NCI-H510A (cell line): ENCODE data around the gene PARVG.

Source experiments
- DNase-seq: peaks from one replicate; lab custom pipeline; 2025; lab: John Stamatoyannopoulos, UW

The PARVG gene

DNA sequence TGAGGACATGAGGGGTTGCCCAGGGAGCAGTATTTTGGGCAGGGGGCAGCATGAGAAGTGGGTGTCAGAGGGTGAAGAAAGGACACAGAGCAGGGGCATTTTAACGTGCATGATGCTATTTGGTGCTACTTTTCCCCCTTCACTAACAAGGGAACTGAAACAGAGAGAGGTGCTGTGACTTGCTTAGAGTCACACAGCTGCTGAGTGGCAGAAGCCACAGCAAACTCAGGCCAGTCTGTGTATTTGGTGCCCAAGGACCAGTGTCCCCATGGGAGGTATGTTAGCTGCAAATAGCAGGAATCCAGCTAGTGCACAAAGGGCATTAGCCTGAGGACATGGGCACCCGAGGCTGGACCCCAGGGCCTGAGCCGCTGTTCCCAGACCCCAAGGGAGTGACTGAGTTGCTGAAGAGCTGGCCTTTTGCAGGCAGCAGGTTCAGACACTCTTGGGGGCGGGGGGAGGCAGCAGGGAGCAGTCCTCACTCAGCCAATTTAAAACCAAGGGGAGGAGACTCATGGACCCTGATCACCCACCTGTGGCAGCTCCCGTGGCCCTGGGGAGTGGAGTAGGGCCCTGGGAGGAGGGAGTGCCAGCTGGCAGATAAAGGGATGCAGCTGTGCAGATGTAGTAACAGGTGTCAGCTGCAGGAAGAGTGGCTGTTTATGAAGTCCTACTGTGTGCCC lies 14.6 kb downstream of the PARVG start:
- DNase-seq = no peak

DNA sequence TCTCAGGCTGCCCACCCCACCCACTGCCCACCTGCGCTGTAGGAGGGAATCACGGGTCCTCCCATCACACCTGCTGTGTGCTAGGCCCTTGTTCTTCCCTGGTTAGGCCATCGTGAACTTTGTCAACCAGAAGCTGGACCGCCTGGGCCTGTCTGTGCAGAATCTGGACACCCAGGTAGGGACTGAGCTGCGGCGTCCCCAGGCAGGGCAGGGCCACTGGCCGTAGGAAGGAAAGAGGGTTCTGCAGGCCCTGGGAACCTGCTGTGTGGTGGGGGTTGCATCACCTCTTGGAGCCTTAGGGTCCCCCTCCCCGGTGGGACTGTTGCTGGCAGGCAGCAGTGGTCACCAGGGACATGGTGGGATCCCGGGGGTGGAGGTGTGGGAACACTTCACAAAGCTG lies 15.5 kb downstream of the PARVG start:
- DNase-seq = no peak

- no peak for DNase-seq
These were observed 16.0 kb downstream of the PARVG start for GRCh38 chr22:44196731-44197131.

- DNase-seq = no peak
These were observed 16.5 kb downstream of the PARVG start for GRCh38 chr22:44197271-44197670.

GRCh38 chr22:44199164-44199563 lies 18.4 kb downstream of the PARVG start:
- DNase-seq = no peak

DNA sequence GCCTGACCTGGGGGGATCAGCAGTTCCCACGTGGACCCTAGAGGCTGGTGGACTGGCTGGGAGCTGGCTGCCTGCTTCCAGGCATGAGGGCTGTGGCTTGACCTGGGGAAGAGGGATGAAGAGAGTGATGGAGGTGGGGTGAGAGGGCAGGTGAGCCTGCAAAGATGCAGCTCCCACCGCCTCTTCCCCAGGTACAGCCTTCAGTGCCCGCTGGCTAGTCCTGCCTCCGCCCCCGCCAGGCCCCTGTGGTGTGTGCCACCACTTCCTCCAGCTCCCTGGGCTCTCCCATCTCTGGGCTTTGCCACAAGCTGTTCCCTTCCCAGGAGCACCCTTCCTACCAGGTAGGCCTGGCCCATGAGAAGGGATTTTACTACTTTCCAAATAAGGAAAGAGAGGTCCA lies 19.1 kb downstream of the PARVG start:
- DNase-seq = no peak

DNA sequence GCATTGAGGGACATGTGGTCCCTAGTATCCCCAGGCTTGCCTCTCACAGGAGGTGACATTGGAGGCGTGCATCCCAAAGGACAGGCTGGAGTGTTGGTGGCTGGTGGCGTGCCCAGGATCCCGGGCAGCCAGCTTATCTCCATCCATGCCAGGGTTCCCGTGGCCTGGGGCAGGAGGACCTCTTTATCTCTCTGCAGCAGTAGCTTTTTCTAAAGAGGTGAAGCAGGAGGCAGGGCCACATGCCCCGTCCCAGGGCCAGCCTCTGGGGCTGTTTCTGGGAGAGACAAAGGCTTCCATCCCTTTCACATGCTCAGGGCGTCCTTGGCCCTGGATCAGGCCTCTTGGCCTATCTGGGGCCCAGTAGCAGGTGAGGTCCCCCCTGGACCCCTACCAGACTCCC lies 19.7 kb downstream of the PARVG start:
- no peak for DNase-seq

DNA sequence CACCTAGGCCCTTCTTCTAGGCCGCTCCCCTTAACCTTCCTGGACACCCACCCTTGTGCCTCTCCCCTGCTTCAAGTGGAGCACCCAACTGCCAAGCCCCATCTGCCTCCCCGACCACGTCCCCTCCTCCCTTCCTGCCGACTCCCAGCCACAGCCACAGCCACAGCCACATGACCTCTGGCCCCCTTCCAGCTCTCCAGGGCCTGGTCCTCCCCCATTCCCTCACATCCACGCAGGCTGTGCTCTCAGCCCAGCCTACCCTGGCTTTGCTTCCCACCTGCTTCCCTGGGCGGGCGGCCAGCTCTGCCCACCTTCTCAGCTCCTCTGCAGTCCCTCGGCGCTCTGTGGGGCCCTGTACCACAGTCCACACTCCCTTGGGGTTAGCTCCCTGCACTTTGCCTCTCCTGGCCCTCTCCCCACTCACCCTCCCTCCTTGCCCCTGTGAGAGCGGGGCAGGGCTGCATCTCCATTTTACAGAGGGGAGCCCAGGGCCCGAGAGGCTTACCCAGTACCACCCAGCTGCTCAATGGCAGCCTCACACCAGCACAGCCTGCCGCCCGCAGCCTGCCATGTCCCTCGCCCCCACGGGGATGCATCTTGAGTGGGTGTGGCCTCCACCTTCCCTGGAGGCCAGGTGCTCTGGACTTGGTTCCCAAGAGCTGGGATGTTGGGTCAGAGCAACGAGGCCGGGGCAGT lies 20.3 kb downstream of the PARVG start:
- no peak for DNase-seq

DNA sequence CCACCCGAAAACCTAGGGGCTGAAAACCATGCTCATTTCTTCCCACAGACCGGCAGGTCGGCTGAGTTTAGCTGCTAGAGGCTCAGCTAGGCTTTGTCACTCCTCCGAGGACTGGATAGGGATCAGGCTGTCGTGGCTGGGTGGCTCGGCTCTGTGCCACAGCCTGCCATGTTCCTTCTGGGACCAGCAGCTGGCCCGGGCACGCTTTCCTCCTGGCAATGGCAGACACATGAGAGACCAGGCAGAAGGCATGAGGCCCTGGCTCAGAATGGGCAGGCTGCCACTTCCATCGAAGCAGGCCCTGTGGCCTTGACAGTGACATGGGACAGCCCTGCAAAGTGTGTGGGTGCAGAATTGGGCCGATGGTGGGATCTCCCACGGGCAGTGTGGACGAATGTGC lies 20.9 kb downstream of the PARVG start:
- no peak for DNase-seq

DNA sequence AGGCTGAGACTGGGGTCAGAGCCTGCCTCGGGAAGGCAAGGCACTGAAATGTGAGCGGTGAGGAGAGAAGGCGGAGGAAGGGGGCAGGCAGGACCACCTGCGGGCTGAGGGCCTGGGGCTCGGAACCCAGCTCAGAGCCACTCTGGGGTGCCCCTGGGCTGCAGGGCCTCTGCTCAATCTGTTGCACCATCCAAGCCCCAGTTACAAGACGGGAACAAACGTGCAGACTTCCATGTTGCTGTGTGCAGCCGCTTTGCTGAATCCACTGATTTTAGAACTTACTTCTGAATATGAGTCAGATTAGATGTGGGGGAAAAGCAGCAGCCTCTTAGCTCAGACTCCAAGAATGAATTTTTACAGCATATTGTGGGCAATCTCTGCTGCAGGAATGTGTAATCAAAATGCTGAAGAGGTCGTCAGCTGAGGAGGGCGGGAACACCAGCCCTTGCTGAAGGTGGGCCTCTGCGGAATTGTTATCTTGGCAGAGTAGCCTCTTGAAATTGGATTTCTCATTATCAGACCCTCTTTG lies 21.6 kb downstream of the PARVG start:
- DNase-seq = no peak

DNA sequence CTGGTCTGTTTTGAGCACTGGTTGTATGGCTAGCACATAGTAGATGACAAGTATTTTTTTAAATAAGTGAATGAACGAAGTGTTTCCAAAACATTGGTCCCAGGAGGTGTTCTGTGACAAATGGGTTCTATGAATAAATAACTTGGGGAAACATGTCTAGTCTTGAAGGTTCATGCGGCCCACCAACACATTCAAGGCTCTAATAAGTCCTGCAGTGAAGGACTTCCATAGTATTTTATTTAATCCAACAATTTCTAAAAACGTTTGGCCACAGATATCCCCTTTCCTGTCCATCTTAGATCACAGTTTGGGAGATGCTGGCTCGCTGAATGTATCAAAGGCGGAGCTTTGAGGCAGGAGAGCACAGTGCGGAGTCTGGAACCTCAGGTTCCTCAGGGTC lies 22.5 kb downstream of the PARVG start:
- DNase-seq = no peak

- DNase-seq = no peak
These were observed 24.2 kb downstream of the PARVG start for GRCh38 chr22:44204739-44205515.

DNA sequence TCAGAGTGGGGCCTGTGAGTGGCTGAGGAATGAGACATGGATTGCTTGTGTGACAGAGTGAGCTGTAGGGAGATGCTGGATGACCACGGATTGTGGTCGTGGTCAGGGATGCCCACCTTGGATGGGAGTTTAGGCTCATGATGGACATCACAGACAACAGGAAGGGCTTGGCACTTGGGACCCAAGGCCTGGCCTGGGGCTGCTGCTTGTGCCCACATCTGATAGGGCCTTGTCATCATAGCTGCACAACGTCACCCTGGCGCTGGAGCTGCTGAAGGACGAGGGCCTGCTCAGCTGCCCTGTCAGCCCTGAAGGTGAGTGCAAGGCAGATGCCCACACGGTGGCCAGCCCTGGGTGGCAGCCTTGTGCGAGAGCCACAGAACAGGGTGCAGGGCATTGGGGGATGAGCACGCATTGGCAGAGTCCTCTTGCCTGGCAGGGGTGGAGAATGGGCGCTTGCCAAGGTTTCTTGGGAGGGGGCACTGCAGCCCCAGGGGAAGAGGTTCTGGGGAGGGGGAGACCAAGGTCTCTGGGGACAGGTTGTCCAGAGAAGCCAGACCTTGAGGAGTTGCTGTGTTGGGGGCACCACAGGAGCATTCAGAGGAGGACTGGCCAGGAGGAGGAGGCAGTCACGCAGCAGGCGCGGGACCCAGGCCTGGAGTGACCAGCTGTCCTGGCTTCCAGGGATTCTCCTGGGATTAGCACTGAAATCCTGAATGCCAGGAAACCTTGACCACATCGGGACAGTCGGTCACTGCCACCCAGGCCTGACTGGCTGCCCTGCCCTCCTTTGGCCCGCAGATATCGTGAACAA lies 25.0 kb downstream of the PARVG start:
- DNase-seq = no peak

DNA sequence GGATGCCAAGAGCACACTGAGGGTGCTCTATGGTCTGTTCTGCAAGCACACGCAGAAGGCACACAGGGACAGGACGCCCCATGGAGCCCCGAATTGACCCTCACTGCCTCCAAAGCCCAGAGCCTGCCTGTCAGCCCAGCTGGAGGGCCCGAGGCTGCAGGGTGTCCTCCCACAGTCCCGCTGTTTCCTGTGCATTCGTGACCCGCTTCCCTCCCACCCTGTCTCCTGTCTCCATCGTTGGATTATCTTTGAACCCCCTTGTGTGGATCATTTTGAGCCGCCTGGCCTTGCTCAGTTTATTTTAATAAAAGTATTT lies 25.6 kb downstream of the PARVG start:
- DNase-seq = no peak

GRCh38 chr22:44206696-44207095 lies 26.0 kb downstream of the PARVG start:
- no peak for DNase-seq

DNA sequence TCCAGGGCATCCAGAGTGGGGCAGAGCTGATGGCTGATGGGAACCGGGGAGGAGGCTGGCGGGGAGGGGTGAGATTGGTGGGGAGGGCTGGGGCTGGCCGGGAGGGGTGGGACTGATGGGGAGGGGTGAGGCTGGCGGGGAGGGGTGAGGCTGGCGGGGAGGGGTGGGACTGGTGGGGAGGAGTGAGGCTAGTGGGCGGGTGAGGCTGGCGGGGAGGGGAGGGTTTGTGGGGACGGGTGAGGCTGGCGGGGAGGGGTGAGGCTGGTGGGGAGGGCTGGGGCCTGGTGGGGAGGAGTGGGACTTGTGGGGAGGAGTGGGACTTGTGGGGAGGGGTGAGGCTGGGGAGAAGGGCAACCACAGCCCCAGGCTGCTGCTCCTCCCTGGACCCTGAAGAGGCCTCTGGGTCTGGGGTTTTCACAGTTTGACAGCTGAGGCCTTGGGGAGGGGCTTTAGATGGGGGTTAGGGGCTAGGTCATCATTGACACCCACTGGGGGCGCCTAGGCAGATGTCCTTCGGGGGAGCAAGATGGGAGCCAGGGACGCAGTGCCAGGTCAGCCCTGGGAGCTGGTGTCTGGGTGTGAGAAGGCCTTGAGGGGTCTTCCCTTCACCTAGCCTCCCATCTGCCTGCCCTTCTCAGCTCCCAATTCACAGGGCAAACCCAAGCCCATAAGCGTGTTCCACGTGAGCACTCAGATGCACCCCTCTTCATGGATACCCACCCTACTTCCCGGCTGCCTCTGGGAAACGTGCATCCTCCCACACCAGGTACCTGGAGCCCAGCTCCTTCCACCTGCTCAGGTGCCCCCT lies 26.7 kb downstream of the PARVG start:
- DNase-seq = no peak

GRCh38 chr22:44207981-44208317 lies 27.2 kb downstream of the PARVG start:
- DNase-seq = no peak

GRCh38 chr22:44209343-44209742 lies 28.6 kb downstream of the PARVG start:
- DNase-seq = no peak

- DNase-seq = no peak
These were observed 30.0 kb downstream of the PARVG start for GRCh38 chr22:44210722-44211121.

- DNase-seq = no peak
These were observed 30.7 kb downstream of the PARVG start for GRCh38 chr22:44211256-44211945.
